IPS DF 6.9 (cell line): Measurements from ENCODE around the gene PLEKHM3.

Experiments used
- DNase-seq: peaks from one replicate; pipeline ENCODE4 v3.0.0-alpha.2; 2013; ENCODE audit warnings: low read depth, low spot score
- H3K27ac ChIP-seq: one replicate; pipeline ENCODE4 v1.5.1; 2013; ENCODE audit warnings: low read length, control low read depth
- H3K27me3 ChIP-seq: 2 replicates; pipeline ENCODE4 v1.6.1; 2013; ENCODE audit warnings: mild to moderate bottlenecking, low read length; ENCODE audit not compliant: control insufficient read depth, insufficient read depth
- H3K36me3 ChIP-seq: 2 replicates; pipeline ENCODE4 v1.6.1; 2013; ENCODE audit warnings: low read length; ENCODE audit not compliant: control insufficient read depth, insufficient read depth
- H3K4me1 ChIP-seq: 2 replicates; pipeline ENCODE4 v1.6.1; 2013; ENCODE audit warnings: low read length; ENCODE audit not compliant: control insufficient read depth, insufficient read depth
- H3K4me3 ChIP-seq: 2 replicates; pipeline ENCODE4 v1.5.1; 2013; ENCODE audit warnings: mild to moderate bottlenecking, low read length
- H3K9me3 ChIP-seq: 2 replicates; pipeline ENCODE4 v1.6.1; 2013; ENCODE audit warnings: low read length, inconsistent platforms; ENCODE audit not compliant: control insufficient read depth, insufficient read depth
- WGBS: extraction: QIAGEN DNeasy Blood & Tissue Kit; methylation state at CpG from one replicate; pipeline ENCODE4 v1.1.7; 2013; ENCODE audit warnings: mixed read lengths, missing lambda C conversion rate; ENCODE audit not compliant: insufficient read length, insufficient coverage; 5-methylcytosine and 5-hydroxymethylcytosine counted together

Gene PLEKHM3

DNA sequence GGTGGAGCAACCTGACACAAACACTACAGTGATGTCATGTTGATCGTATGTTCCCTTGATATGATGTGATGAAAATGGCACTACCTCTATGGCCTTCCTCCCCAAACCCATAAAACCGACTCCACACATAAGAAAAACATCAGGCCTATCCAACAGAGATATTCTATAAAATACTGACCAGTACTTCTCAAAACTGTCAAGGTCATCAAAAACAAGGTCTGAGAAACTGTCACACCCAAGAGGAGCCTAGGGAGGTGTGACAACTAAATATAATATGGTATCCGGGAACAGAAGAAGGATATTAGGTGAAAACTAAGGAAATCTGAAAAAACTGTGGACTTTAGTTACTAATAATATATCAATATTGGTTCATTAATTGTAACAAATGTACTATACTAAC is 169.7 kb downstream of the PLEKHM3 start:
- no peak for DNase-seq
- Histone ChIP-seq H3K36me3 (no peaks in the 10 kb centered on the region), H3K4me3 (no peak overlapping the region), H3K27ac (no peak overlapping the region), H3K9me3 (no peaks in the 10 kb centered on the region), H3K4me1 (no peaks in the 10 kb centered on the region), H3K27me3 (no peaks in the 10 kb centered on the region)
- no CpG with 5 or more reads among the region's 3 CpGs for WGBS

DNA sequence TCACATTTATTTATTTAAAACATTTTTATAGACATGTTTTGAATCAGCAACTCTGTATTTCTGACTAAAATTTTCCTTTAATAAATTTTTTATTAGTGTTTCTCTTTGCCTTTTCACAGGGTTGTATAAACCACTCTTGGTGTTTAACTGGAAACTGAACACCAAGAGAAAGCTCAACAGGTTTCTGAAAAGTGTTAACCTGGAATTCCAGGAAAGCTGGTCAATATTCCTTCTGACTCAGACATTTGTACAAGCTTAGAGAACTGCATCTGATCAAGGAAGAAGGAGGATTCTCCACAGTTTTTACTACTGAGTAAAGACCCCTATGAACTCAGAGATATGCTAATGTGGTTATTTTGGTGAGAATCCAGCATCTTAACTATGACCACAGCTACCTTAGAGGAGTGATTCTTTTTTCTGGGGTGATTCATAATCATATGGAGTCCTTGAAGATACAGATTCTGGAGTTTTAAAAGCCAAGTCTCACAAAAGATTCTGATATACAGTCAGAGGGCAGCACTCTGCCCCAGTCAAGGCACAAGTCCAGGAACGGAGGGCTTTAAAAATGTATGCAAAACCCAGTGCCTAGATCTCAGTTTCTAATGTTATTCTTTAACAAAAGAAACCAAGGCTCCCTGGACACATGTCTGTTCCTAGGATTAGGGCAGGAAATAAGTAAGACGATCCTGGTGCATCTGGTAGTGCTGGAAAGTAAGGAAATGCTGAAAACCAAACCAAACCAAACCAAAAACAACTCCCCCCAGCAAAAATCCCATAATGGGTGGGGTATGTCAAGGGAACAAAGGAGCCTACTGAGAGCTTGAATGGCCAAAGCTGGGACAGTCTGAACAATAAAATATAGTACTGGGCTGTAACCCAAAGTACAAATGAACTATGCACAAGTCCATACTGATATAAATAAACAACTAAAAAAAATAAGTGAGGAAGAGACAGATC is 170.6 kb downstream of the PLEKHM3 start:
- no peaks in the 10 kb centered on the region for H3K4me1 ChIP-seq
- no CpG with 5 or more reads among the region's 2 CpGs for WGBS
- H3K36me3 ChIP-seq: no peaks in the 10 kb centered on the region
- no peaks in the 10 kb centered on the region for H3K27me3 ChIP-seq
- DNase-seq: no peak
- no peak overlapping the region for H3K27ac ChIP-seq
- no peak overlapping the region for H3K4me3 ChIP-seq
- no peaks in the 10 kb centered on the region for H3K9me3 ChIP-seq

- DNase-seq: no peak
- Histone ChIP-seq H3K4me1 (no peaks in the 10 kb centered on the region), H3K36me3 (no peaks in the 10 kb centered on the region), H3K27ac (no peak overlapping the region), H3K27me3 (no peaks in the 10 kb centered on the region), H3K4me3 (no peak overlapping the region), H3K9me3 (no peaks in the 10 kb centered on the region)
- no CpG with 5 or more reads among the region's 3 CpGs for WGBS
Observed at GRCh38 chr2:207852791-207853190, 172.5 kb downstream of the PLEKHM3 start.

DNA sequence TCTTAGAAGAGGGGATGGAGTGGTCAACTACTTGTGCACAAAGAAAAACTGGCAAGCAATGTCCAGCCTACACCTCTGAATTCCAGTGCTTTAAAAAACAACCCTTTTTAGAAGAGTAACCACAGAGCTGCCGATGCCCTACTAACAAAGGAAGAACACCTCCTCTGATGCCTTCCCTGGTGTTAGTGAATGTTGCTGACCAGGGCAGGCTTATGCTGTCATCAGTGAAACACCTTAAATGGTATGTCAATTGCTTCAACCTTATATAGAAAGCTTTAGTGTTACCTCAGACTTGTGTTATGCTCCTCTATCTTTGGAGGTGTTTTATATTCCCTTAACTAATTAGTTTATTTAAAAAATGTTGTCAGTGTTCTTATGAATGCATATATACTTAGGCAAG is 175.9 kb downstream of the PLEKHM3 start:
- no peak overlapping the region for H3K4me3 ChIP-seq
- H3K27ac ChIP-seq: no peak overlapping the region
- no peaks in the 10 kb centered on the region for H3K36me3 ChIP-seq
- no peak for DNase-seq
- H3K4me1 ChIP-seq: no peaks in the 10 kb centered on the region
- whole genome bisulfite sequencing: no CpG with 5 or more reads among the region's 1 CpG
- no peaks in the 10 kb centered on the region for H3K27me3 ChIP-seq
- no peaks in the 10 kb centered on the region for H3K9me3 ChIP-seq

GRCh38 chr2:207848545-207848928 is 176.8 kb downstream of the PLEKHM3 start:
- H3K9me3 ChIP-seq: no peaks in the 10 kb centered on the region
- H3K4me3 ChIP-seq: no peak overlapping the region
- H3K27me3 ChIP-seq: no peaks in the 10 kb centered on the region
- DNase-seq: no peak
- no peaks in the 10 kb centered on the region for H3K36me3 ChIP-seq
- H3K27ac ChIP-seq: no peak overlapping the region
- no CpG with 5 or more reads among the region's 4 CpGs for WGBS
- no peaks in the 10 kb centered on the region for H3K4me1 ChIP-seq

- no peaks in the 10 kb centered on the region for H3K36me3 ChIP-seq
- no CpG with 5 or more reads among the region's 4 CpGs for WGBS
- H3K9me3 ChIP-seq: no peaks in the 10 kb centered on the region
- H3K4me3 ChIP-seq: no peak overlapping the region
- H3K27me3 ChIP-seq: no peaks in the 10 kb centered on the region
- H3K27ac ChIP-seq: no peak overlapping the region
- no peaks in the 10 kb centered on the region for H3K4me1 ChIP-seq
- no peak for DNase-seq
Observed at GRCh38 chr2:207847807-207848544, 177.4 kb downstream of the PLEKHM3 start.

- no peak overlapping the region for H3K4me3 ChIP-seq
- H3K36me3 ChIP-seq: no peaks in the 10 kb centered on the region
- WGBS: no CpG with 5 or more reads among the region's 3 CpGs
- no peaks in the 10 kb centered on the region for H3K4me1 ChIP-seq
- H3K27me3 ChIP-seq: no peaks in the 10 kb centered on the region
- H3K27ac ChIP-seq: no peak overlapping the region
- no peak for DNase-seq
- no peaks in the 10 kb centered on the region for H3K9me3 ChIP-seq
Observed at GRCh38 chr2:207847098-207847806, 178.1 kb downstream of the PLEKHM3 start.

DNA sequence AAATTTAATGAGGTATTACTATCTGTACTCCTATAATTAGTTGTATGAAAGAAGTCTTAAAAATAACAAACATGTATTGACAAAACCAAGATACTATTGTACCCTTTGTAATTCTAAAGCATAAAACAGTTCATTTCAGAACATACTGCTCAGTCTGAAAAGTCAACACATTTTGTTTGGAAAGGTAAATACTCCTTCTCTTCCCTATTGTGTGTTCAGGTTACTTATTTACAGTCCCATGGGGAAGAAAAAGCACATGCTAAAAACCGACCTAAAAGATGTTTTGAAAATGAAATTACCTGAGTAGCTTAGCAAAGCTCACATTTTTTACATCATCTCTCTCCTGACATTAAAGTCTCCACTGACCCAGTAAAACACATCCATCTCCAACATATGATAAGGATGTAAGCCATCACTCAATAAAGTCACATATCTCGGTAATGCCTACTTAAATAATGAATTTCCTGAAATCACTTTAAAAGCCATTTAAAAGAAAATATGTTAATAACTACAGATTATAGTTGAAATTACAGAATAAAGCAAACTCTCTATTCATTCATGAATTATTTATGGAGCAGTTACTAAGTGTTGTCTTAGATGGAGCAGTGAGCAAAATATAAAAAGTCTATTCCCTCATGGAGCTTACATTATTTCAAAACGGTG is 180.0 kb downstream of the PLEKHM3 start:
- H3K27me3 ChIP-seq: no peaks in the 10 kb centered on the region
- no peaks in the 10 kb centered on the region for H3K36me3 ChIP-seq
- DNase-seq: no peak
- WGBS: no CpG with 5 or more reads among the region's 3 CpGs
- H3K4me1 ChIP-seq: no peaks in the 10 kb centered on the region
- H3K9me3 ChIP-seq: no peaks in the 10 kb centered on the region
- H3K4me3 ChIP-seq: no peak overlapping the region
- H3K27ac ChIP-seq: no peak overlapping the region

- no CpG with 5 or more reads among the region's 2 CpGs for WGBS
- Histone ChIP-seq H3K4me1 (no peaks in the 10 kb centered on the region), H3K27me3 (no peaks in the 10 kb centered on the region), H3K9me3 (no peaks in the 10 kb centered on the region), H3K4me3 (no peak overlapping the region), H3K27ac (no peak overlapping the region), H3K36me3 (no peaks in the 10 kb centered on the region)
- DNase-seq: no peak
Observed at GRCh38 chr2:207844648-207845047, 180.7 kb downstream of the PLEKHM3 start.

DNA sequence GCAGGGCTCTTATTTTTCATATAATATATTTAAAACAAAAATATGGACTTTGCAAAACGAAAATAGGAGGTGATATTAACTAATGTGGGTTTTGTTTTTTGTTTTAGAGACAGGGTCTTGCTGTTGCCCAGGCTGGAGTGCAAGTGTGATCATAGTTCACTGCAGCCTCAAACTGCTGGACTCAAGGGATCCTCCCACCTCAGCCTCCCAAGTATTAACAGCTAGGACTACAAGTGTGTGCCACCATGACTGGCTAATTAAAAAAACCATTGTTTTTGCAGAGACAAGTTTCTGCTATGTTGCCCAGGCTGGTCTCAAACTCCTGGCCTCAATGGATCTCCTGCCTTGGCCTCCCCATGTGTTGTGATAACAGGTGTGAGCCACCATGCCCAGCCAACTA is 185.2 kb downstream of the PLEKHM3 start:
- WGBS: no CpG with 5 or more reads among the region's 1 CpG
- H3K27ac ChIP-seq: no peak overlapping the region
- H3K9me3 ChIP-seq: no peaks in the 10 kb centered on the region
- no peaks in the 10 kb centered on the region for H3K4me1 ChIP-seq
- no peaks in the 10 kb centered on the region for H3K36me3 ChIP-seq
- DNase-seq: no peak
- no peaks in the 10 kb centered on the region for H3K27me3 ChIP-seq
- no peak overlapping the region for H3K4me3 ChIP-seq
